Neural progenitor cell (in vitro differentiated cells): ENCODE results near the gene FRMD8.

Experiments
- CTCF ChIP-seq: fragments of 200-600 bp; sonication (generic); IDR thresholded peaks from 2 replicates; pipeline ENCODE4 v1.5.1; 2017; ENCODE audit warnings: antibody characterized with exemption, mild to moderate bottlenecking
- EZH2 ChIP-seq: fragments of 200-600 bp; sonication (generic); IDR thresholded peaks from 2 replicates; pipeline ENCODE4 v1.6.1; 2017; ENCODE audit warnings: antibody characterized with exemption, mild to moderate bottlenecking, moderate library complexity

- TF ChIP-seq CTCF (no peak), EZH2 (no peak)
These were observed 58.0 kb downstream of the FRMD8 start for GRCh38 chr11:65444314-65445051.
